Activated gamma-delta T cell (primary cell): ENCODE measurements around the gene F8.
"Not testable (repeated sequence)": the region's sequence is repeated elsewhere in the genome, so short reads cannot be mapped to it uniquely, and the experiment has no call there.

Source experiments
- DNase-seq: peaks from one replicate; lab custom pipeline; 2025; lab: John Stamatoyannopoulos, UW

The F8 gene

GRCh38 chrX:154816326-154816898 is 206.1 kb downstream of the F8 start:
- DNase-seq, result not testable (repeated sequence)

GRCh38 chrX:154815274-154815818 is 207.2 kb downstream of the F8 start:
- no peak for DNase-seq

GRCh38 chrX:154813801-154814200 is 208.7 kb downstream of the F8 start:
- DNase-seq, result no peak

- DNase-seq, result no peak
Measured at GRCh38 chrX:154812341-154813101, 210.0 kb downstream of the F8 start.

GRCh38 chrX:154809939-154810665 is 212.4 kb downstream of the F8 start:
- no peak for DNase-seq

- no peak for DNase-seq
Measured at GRCh38 chrX:154806837-154807501, 215.6 kb downstream of the F8 start.

- no peak for DNase-seq
Measured at GRCh38 chrX:154805696-154806091, 216.8 kb downstream of the F8 start.

- DNase-seq, result peak; percentile 55
Measured at GRCh38 chrX:154804957-154805695, 217.4 kb downstream of the F8 start, which contains the start of gene MPP1. Gene MPP1, minus strand, starts transcription at chrX:154805485. Its CDS starts 112 bp downstream, at chrX:154805373.

GRCh38 chrX:154804261-154804956 is 218.1 kb downstream of the F8 start:
- DNase-seq, result no peak

- no peak for DNase-seq
Measured at GRCh38 chrX:154802947-154803346, 219.6 kb downstream of the F8 start.

- DNase-seq, result no peak
Measured at GRCh38 chrX:154800478-154801210, 221.9 kb downstream of the F8 start.

- no peak for DNase-seq
Measured at GRCh38 chrX:154799556-154800348, 222.8 kb downstream of the F8 start.

- no peak for DNase-seq
Measured at GRCh38 chrX:154797006-154797405, 225.5 kb downstream of the F8 start.

- no peak for DNase-seq
Measured at GRCh38 chrX:154795016-154795415, 227.5 kb downstream of the F8 start.

GRCh38 chrX:154793084-154793795 is 229.3 kb downstream of the F8 start:
- no peak for DNase-seq

GRCh38 chrX:154791939-154792338 is 230.6 kb downstream of the F8 start:
- no peak for DNase-seq

- DNase-seq, result no peak
Measured at GRCh38 chrX:154791467-154791866, 231.1 kb downstream of the F8 start.
